GM18909 (cell line): Measurements from ENCODE around the gene KRTAP5-1.

Experiments
- ATAC-seq: cut with Tn5 transposase; IDR thresholded peaks from one replicate; pipeline ENCODE4 v1.9.1; 2021; ENCODE audit warnings: mild to moderate bottlenecking; ENCODE audit not compliant: unreplicated experiment, poor library complexity

The KRTAP5-1 gene

GRCh38 chr11:1547467-1548098 lies 37.5 kb downstream of the KRTAP5-1 start:
- ATAC-seq: no peak

- ATAC-seq: no peak
These were observed 38.3 kb downstream of the KRTAP5-1 start for GRCh38 chr11:1546536-1547466.

GRCh38 chr11:1546077-1546535 lies 39.0 kb downstream of the KRTAP5-1 start:
- ATAC-seq: no peak

GRCh38 chr11:1545432-1545831 lies 39.7 kb downstream of the KRTAP5-1 start:
- no peak for ATAC-seq

GRCh38 chr11:1544536-1544935 lies 40.5 kb downstream of the KRTAP5-1 start:
- no peak for ATAC-seq

- ATAC-seq: no peak
These were observed 41.3 kb downstream of the KRTAP5-1 start for GRCh38 chr11:1543606-1544263.

GRCh38 chr11:1542267-1542666 lies 42.8 kb downstream of the KRTAP5-1 start:
- ATAC-seq: no peak

- no peak for ATAC-seq
These were observed 43.4 kb downstream of the KRTAP5-1 start for GRCh38 chr11:1541474-1542204.

GRCh38 chr11:1540074-1540473 lies 45.0 kb downstream of the KRTAP5-1 start:
- no peak for ATAC-seq

GRCh38 chr11:1538153-1538552 lies 46.9 kb downstream of the KRTAP5-1 start:
- no peak for ATAC-seq

- no peak for ATAC-seq
These were observed 48.8 kb downstream of the KRTAP5-1 start for GRCh38 chr11:1536065-1536843.

- ATAC-seq: no peak
These were observed 50.4 kb downstream of the KRTAP5-1 start for GRCh38 chr11:1534682-1535081.
